Activated T-helper 1 cell treated with Interleukin-2 at 50 U/mL for 16 hours (primary cell): Measurements from ENCODE around the gene DCC.
"Not testable (repeated sequence)": the region's sequence is repeated elsewhere in the genome, so short reads cannot be mapped to it uniquely, and the experiment has no call there.

Source experiments
- DNase-seq: peaks from one replicate; pipeline ENCODE4 v3.0.0-alpha.2; 2020; ENCODE audit warnings: low read depth

The DCC gene

DNA sequence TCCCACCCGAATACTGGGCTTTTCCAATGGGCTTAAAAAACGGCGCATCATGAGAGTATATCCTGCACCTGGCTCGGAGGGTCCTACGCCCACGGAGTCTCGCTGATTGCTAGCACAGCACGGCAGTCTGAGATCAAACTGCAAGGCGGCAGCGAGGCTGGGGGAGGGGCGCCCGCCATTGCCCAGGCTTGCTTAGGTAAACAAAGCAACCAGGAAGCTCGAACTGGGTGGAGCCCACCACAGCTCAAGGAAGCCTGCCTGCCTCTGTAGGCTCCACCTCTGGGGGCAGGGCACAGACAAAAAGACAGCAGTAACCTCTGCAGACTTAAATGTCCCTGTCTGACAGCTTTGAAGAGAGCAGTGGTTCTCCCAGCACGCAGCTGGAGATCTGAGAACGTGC is 1171.7 kb downstream of the DCC start:
- DNase-seq: not testable (repeated sequence)

- DNase-seq: no peak
Observed at GRCh38 chr18:53521068-53521467, 1181.1 kb downstream of the DCC start.

- no peak for DNase-seq
Observed at GRCh38 chr18:53526101-53526870, 1186.3 kb downstream of the DCC start.

- no peak for DNase-seq
Observed at GRCh38 chr18:53527365-53527764, 1187.4 kb downstream of the DCC start.

- no peak for DNase-seq
Observed at GRCh38 chr18:53531187-53531586, 1191.2 kb downstream of the DCC start.

- DNase-seq: no peak
Observed at GRCh38 chr18:53531896-53532295, 1191.9 kb downstream of the DCC start.

GRCh38 chr18:53534203-53534602 is 1194.2 kb downstream of the DCC start:
- DNase-seq: no peak

GRCh38 chr18:53534695-53535094 is 1194.7 kb downstream of the DCC start:
- DNase-seq: no peak

DNA sequence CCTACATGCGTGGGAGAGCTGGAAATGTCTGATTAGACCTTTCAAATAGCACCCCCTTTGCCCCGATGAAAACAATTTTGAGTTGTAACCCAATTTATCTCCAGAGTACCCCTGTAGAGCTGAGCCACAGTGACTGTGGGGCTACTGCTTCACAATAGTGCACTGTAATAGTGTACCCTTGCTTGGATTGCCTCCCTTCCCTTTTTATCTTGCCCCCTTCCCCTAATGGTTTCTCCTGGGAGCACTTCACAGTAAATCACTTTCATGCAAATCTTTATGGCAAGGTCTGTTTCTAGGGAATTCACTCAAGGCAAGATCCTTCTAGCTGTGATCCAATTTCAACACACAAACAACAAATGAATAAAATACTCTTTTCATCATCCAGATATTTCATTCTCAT is 1196.9 kb downstream of the DCC start:
- DNase-seq: no peak

DNA sequence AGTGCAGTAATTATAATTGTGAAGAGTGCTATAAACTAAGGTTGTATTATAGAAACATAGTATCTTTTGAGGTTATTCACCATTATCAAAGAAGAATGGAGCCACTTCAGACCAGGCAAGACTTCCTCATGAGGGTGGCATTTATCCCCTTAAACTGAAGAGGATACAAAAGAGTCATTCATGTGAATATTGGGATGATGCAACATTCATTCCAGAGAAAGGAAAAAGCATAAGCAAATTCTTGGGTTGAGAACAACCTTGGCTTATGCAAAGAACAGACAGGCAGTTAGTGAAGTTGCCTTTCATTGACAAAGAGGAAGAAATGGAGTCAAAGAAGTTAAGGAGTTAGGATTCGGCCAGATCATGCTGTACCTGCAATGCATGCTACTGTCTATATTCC is 1201.9 kb downstream of the DCC start:
- no peak for DNase-seq

DNA sequence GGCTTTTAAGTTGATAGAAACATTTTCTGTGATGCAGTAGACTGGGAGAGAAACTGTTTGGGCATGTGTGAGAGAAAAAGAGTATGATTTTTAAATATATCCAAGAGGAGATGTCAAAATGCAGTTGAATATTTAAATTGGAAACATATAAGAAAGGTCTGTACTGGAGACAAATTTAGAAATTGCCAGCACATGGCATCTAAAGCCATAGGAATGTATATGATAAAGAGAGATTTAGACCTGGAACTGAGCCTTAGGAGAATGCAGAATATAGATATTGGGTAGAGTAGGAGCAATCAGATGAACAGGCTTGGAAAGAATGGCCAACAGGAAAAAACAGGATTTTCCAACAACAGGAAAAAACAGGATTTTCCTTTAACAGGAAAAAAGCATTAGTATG is 1203.7 kb downstream of the DCC start:
- DNase-seq: no peak

DNA sequence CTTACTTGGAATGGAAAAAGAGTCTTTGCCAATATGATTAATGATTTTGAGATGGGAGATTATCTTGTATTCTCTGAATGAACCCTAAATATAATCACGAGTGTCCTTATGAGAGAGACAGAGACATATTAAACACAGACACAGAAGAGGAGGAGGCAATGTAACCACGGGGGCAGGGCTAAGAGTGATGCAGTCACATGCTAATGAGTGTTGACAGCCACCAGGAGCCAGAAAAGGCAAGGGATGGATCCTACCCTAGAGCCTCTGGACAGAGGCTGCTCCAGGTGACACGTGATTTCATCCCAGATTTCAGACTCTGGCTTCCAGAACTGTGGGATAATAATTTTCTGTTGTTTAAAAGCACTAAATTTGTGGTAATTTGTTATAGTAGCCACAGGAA is 1204.9 kb downstream of the DCC start:
- DNase-seq: no peak

- no peak for DNase-seq
Observed at GRCh38 chr18:53551868-53552426, 1212.0 kb downstream of the DCC start.

GRCh38 chr18:53553030-53553429 is 1213.0 kb downstream of the DCC start:
- DNase-seq: no peak

- no peak for DNase-seq
Observed at GRCh38 chr18:53556450-53556849, 1216.5 kb downstream of the DCC start.

DNA sequence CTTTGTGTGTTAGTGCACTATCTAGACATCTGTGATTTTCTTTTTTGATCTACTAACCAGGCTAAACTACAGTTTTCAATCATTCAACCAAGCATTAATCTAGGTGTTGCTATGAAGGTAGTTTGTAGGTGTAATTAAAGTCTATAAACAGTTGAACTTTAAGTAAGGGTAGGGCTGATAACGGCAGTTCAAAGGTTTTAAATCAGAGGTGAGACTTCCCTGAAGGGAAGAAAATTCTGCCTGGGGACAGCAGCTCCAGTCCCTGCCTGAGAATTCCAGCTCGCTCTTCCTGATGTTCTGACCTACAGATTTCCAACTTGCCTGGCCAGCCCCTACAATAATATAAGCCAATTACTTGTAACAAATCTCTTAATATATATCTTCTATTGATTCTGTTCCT is 1220.5 kb downstream of the DCC start:
- no peak for DNase-seq

DNA sequence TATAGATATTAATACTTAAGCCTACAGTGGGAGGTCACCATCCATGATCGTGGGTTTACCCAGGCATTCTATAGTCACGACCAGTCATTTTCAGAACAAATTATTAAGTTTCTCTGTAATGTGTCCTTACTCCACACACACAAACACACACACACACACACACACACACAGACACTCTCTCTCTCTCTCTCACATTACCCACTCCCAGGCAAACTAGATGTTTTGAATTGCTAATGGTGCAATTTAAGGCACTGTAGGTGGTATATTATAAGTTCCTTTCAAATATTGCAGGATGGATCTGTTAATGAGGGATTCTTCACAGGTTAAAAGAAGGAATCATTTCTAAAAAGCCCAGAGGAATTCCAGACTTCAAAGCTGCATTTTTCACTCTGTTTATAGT is 1226.6 kb downstream of the DCC start:
- DNase-seq: no peak

DNA sequence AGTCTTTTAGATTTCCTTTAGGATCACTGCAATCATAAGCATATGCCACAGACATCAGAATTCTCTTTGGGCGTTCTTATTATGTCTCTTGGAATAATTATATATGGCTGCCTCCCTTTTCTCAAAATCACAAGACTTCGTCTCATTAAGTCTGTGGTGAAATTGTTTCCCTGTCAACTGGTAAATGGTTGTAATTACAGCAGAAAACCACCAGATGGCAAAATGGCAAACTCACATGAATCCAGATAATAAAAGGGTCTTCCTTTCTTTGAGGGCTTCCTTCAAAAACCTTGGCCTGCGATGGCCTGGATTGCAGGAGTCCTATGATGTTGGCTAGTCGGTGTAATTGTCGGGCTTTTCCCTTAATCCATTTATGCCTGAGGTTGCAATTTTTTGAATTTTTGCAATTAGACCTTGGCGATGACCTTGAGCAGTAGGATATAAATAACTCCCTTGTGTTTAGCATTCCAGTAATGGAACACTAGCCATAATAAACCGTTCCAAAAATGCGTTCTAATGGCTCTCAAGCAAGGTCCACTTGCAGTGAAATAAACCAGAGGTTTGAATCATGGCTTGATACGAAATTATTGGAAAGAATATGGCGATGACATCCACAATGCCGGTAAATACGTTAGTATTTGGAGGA is 1228.1 kb downstream of the DCC start:
- no peak for DNase-seq
